ENCODE measurements around the gene CEP83. TPM values are rescaled to one million over a fixed set of nuclear protein-coding genes. Genes with fewer than 3 reads are reported as not detected.

Gene CEP83
- total and polyA plus RNA-seq, 5 experiments from 2014 or later = 5.7 to 17.4 (median 6.6) TPM

DNA sequence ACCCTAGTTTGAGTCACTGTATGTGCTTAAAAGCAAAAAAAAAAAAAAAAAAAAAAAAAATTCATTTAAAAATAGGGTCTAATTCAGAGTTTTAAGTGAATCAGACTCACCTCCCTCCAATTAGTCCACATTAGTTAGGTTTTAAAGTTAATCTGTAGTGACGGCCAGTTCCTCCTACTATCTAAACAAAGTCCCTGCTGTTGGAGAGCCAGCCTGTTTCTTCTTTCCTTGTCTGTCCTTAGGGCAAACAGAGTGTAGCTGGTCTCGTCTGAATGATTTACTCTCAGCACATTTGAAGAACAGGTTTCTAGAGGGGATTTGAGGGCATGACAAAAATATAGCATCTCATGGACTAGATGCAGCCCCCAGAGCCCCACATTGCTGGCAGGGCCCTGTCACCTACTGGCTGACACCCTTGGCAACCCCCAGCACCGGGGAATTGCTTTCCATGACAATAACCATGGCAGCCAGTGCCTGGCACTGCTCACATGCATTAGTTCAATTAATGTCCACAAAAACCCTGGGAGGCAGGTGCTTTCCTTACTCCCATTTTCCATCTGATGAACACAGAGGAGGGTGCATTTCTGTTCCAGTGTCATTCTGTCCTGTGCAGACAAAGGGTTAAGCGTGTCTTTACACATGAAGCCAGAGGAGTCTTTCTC is 173.0 kb downstream of the CEP83 start:
- Mint-ChIP-seq H3K27ac (no peak overlapping the region), H3K9me3 (no peaks in the 10 kb centered on the region), H3K36me3 (peaks cover 0 to 59% (median 10%) of the 10 kb centered on the region in 3 donors), H3K27me3 (no peaks in the 10 kb centered on the region), H3K4me1 (peaks cover 18 to 22% (median 19%) of the 10 kb centered on the region in 4 donors), H3K4me3 (no peak overlapping the region)
- no peak for ATAC-seq
- DNase-seq = no peak
- POLR2A ChIA-PET = no interaction called here

DNA sequence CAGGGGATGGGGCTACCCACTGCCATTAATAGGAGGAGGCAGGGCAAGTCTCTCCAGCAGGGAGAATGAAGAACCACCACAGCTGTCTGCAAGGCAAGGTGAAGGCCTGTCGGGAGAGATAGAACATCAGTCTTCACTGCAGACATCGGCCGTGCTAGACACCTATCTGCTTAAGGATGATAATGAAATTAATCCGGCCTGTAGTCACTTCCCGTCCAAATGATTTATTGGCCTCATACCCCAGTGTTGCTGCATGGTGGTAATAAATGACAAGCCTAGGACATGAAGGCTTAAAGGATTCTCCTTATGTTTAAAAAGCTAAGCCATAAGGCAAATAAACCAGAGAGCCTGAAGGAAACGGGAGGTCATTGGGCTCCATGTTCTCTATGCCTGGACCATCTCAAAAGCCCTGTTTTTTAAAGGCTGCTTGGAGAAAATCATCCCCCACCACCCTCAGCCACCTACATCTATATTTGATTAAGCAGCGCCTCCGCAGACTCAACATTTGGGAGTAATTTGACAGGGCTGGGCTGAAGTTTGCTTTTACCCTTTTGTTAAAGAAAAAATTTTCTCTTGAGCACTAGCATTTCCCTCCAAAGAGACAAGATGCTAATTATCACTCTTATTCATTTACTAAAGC is 173.6 kb downstream of the CEP83 start:
- no peak overlapping the region for H3K27ac Mint-ChIP-seq
- H3K36me3 Mint-ChIP-seq = peaks cover 0 to 59% (median 12%) of the 10 kb centered on the region in 3 donors
- no peaks in the 10 kb centered on the region for H3K9me3 Mint-ChIP-seq
- DNase-seq (no peak), ATAC-seq (no peak)
- H3K4me3 Mint-ChIP-seq = no peak overlapping the region
- H3K27me3 Mint-ChIP-seq = no peaks in the 10 kb centered on the region
- H3K4me1 Mint-ChIP-seq = peaks cover 18 to 24% (median 22%) of the 10 kb centered on the region in 4 donors
- POLR2A ChIA-PET = no interaction called here

DNA sequence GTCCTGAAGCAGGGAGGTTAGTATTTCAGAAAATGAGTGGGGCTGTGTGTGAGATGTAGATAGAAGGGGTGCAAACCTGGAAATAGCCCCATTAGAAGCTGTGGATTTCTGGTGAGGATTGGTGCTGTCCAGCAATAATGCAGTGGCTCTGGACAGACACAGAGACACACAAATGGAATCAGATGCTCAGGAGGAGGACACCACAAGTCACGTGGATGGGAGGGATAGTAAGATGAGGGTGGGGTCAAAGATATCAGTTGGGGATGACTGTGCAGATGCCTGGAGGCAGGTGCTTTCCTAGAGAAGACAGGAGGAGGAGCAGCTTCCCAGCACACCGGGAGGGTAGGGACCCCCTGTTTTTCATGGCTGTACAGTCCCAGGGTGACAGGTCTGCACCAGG is 174.8 kb downstream of the CEP83 start:
- no peaks in the 10 kb centered on the region for H3K27me3 Mint-ChIP-seq
- POLR2A ChIA-PET = interaction anchor here (2.3 kb wide), 1 partner anchor 22 kb away, joined by 5 read pairs; no protein-coding TSS in a partner anchor
- DNase-seq (no peak), ATAC-seq (no peak)
- peak overlapping the region in 4 of 10 donors; percentile 19 to 75 (median 50) for H3K27ac Mint-ChIP-seq
- no peak overlapping the region for H3K4me3 Mint-ChIP-seq
- H3K36me3 Mint-ChIP-seq = peaks cover 0 to 63% (median 15%) of the 10 kb centered on the region in 3 donors
- no peaks in the 10 kb centered on the region for H3K9me3 Mint-ChIP-seq
- H3K4me1 Mint-ChIP-seq = peaks cover 18 to 24% (median 22%) of the 10 kb centered on the region in 4 donors

DNA sequence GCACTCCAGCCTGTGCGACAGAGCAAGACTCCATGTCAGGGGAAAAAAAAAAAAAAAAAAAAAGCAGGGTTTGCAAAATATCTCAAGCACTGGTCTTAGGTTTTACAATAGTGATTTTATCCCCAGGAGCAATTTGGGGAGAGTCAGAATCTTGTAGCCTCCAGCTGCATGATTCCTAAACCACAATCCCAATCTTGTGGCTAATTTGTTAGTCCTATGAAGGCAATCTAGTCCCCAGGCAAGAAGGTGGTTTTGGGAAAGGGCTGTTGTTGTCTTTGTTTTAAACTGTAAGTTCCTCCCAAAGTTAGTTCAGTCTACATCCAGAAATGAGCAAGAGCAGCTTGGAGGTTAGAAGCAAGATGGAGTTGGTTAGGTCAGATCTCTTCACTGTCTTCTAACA is 175.6 kb downstream of the CEP83 start:
- no peak for DNase-seq
- POLR2A ChIA-PET = interaction anchor here (2.3 kb wide), 1 partner anchor 21 kb away, joined by 5 read pairs; no protein-coding TSS in a partner anchor
- Mint-ChIP-seq H3K9me3 (no peaks in the 10 kb centered on the region), H3K27me3 (no peaks in the 10 kb centered on the region), H3K27ac (peak overlapping the region in 6 of 10 donors; percentile 14 to 93 (median 66)), H3K36me3 (peaks cover 0 to 61% (median 17%) of the 10 kb centered on the region in 3 donors), H3K4me3 (no peak overlapping the region), H3K4me1 (peaks cover 18 to 24% (median 22%) of the 10 kb centered on the region in 4 donors)
- ATAC-seq = no peak

DNA sequence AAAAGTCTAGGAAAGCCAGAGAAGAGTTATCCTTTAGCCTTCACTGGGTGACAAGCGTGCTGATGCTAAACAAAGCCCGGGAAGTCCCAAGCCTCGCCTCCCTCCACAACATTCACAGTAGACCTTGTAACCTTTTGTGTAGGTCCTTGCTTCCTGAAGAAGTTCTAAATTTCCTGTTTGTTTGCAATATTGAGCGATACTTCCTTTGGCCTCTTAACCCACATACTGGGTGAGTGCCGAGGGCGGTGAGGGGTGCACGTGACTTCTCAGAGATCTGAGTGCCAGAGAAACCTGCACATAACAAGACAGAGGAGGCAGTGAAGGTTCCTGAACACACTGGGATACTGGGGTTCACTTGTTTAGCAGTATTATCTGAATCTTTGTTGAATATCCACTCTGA is 177.0 kb downstream of the CEP83 start:
- Mint-ChIP-seq H3K4me3 (peak overlapping the region; percentile 2 to 84 (median 60)), H3K27ac (peak overlapping the region; percentile 77 to 94 (median 84))
- POLR2A ChIA-PET = interaction anchor here (2.3 kb wide), 1 partner anchor 20 kb away, joined by 5 read pairs; no protein-coding TSS in a partner anchor

DNA sequence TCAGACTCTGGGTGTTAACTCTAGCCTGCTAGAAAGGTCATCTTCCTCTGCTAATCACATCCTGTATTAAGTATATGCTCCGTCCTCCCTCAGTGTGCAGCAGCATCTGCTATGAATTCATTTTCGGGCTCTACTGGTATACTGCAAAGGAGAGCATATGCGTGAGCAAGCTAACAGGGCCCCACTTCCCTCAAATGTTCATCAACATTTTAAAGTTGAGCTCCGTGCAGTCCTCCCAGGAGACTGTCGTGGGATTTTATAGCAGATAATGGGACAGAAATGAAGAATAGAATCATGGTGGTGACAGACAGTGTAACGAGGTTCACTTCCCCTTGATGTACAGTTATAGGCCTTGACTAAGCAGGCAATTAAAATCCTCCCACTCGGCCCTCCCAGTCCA is 179.6 kb downstream of the CEP83 start:
- Mint-ChIP-seq H3K36me3 (peaks cover 0 to 46% (median 15%) of the 10 kb centered on the region in 3 donors), H3K4me3 (no peak overlapping the region), H3K27me3 (no peaks in the 10 kb centered on the region), H3K9me3 (no peaks in the 10 kb centered on the region), H3K4me1 (peaks cover 22 to 27% (median 25%) of the 10 kb centered on the region in 4 donors), H3K27ac (peak overlapping the region in 2 of 10 donors; percentile 17 to 20)
- ATAC-seq = no peak
- POLR2A ChIA-PET = no interaction called here
- DNase-seq = no peak

More for the DNA sequence above, 177.0 kb downstream of the CEP83 start:
- Mint-ChIP-seq H3K27me3 (no peaks in the 10 kb centered on the region), H3K4me1 (peaks cover 21 to 27% (median 23%) of the 10 kb centered on the region in 4 donors), H3K36me3 (peaks cover 0 to 57% (median 17%) of the 10 kb centered on the region in 3 donors), H3K9me3 (no peaks in the 10 kb centered on the region)
- ATAC-seq (peak; percentile 69 to 94), DNase-seq (peak in 6 of 10 donors; percentile 16 to 48 (median 36))

DNA sequence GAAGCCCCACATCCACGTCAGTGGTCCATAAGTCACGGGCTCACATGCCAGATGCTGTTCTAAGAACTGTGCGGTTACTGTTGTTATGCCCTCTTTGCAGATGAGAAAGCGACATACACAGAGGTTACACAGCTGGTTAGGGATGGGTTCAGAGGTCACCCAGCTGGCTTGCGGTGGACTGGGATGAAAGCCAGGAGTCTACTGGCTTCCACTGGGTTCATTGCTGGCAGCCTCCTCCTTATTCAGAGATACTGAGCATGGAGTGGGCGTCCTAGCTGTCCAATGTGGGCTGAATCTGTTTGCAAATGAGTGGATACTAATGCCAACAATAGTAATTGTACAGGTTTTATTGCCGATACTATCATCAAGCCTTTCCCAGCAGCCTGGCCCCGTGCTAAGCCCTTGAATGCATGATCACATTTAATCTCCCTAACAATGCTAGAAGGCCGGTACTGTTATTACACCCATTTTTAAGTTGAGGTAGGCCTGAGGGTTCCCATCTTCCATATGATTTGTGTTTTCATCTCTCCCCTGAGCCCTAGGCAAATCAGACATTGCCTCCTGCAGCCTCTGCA is 182.2 kb downstream of the CEP83 start:
- ATAC-seq (no peak), DNase-seq (no peak)
- Mint-ChIP-seq H3K4me1 (peaks cover 12 to 17% (median 14%) of the 10 kb centered on the region in 4 donors), H3K4me3 (no peak overlapping the region), H3K27me3 (no peaks in the 10 kb centered on the region), H3K36me3 (peaks cover 0 to 29% (median 14%) of the 10 kb centered on the region in 3 donors), H3K9me3 (peaks cover 0 to 2% (median 0%) of the 10 kb centered on the region in 9 donors), H3K27ac (peak overlapping the region in 2 of 10 donors; percentile 2 to 47)
- POLR2A ChIA-PET = no interaction called here

DNA sequence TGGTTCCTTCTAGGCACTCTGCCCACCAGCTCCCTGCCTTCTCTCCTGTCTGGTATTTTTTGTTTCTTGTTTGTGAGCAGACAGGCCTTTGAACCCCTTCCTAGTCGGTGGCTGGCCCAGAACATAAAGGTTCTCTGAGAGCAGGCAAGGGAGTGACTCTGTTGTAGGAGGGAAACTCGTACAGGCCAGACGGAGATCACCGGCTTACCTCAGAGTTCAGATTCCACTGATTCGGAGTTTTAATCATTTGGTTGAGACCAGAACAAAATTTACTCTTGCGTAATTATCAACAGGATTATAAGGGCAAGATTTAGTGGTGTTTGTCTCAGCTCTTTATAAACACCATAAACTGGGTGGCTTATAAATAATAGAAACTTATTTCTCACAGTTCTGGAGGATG is 182.9 kb downstream of the CEP83 start:
- DNase-seq (no peak), ATAC-seq (no peak)
- Mint-ChIP-seq H3K27me3 (no peaks in the 10 kb centered on the region), H3K9me3 (peaks cover 0 to 2% (median 0%) of the 10 kb centered on the region in 9 donors), H3K36me3 (peaks cover 1 to 26% (median 15%) of the 10 kb centered on the region in 3 donors), H3K4me1 (peaks cover 8 to 16% (median 9%) of the 10 kb centered on the region in 4 donors), H3K4me3 (no peak overlapping the region), H3K27ac (no peak overlapping the region)
- POLR2A ChIA-PET = no interaction called here

DNA sequence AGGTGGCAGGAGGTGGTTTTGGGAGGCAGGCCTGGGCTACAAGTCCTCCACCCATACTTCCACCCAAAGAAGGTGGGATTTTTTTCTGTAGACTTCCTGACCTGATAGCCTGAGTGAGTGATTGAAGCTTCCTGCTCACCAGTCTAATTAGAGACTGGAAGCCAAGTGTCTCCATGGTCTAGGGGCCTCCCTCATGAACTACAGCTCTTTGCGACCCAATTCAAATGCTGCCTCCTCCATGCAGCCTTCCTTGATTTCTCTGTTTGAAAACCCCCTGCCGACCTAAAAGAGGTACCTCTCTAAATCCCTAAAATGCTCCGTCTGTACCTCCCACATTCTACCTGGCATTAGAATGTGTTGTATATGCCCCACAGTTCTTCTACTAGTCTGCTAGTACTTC is 186.4 kb downstream of the CEP83 start:
- H3K36me3 Mint-ChIP-seq = peaks cover 3 to 16% (median 12%) of the 10 kb centered on the region in 3 donors
- no peak overlapping the region for H3K4me3 Mint-ChIP-seq
- H3K27me3 Mint-ChIP-seq = no peaks in the 10 kb centered on the region
- H3K9me3 Mint-ChIP-seq = peaks cover 0 to 2% (median 0%) of the 10 kb centered on the region in 9 donors
- H3K4me1 Mint-ChIP-seq = peaks cover 12 to 28% (median 22%) of the 10 kb centered on the region in 4 donors
- peak overlapping the region in 1 of 10 donors; percentile 26 for H3K27ac Mint-ChIP-seq
- POLR2A ChIA-PET = interaction anchor here (0.6 to 1.6 kb wide), 3 partner anchors 10 to 88 kb away, joined by 3 to 4 read pairs (median 4); no protein-coding TSS in a partner anchor
- DNase-seq (no peak), ATAC-seq (no peak)

DNA sequence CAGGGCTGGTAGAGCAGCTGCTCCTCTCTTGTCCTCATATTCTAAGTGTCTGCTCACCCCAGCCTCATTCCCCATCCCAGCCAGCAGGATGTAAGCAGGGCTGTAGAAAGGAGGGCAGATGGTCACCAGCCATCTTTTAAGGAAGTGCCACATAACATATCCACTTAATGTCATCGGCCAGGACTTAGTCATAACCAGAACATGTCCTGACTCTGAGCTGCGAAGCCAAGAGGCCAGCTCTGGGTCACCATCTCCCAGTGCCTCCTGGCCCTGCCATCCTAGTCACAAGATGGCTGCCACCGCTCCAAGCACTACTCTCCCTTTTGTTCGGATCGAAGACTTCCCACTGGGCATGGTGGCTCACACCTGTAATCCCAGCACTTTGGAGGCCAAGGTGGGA is 187.4 kb downstream of the CEP83 start:
- peaks cover 3 to 20% (median 14%) of the 10 kb centered on the region in 3 donors for H3K36me3 Mint-ChIP-seq
- H3K27me3 Mint-ChIP-seq = no peaks in the 10 kb centered on the region
- peaks cover 11 to 34% (median 26%) of the 10 kb centered on the region in 4 donors for H3K4me1 Mint-ChIP-seq
- H3K27ac Mint-ChIP-seq = peak overlapping the region in 1 of 10 donors; percentile 66
- peaks cover 0 to 2% (median 0%) of the 10 kb centered on the region in 9 donors for H3K9me3 Mint-ChIP-seq
- DNase-seq = no peak
- ATAC-seq = no peak
- H3K4me3 Mint-ChIP-seq = no peak overlapping the region
- POLR2A ChIA-PET = interaction anchor here (1.6 kb wide), 1 partner anchor 9 kb away, joined by 4 read pairs; no protein-coding TSS in a partner anchor

DNA sequence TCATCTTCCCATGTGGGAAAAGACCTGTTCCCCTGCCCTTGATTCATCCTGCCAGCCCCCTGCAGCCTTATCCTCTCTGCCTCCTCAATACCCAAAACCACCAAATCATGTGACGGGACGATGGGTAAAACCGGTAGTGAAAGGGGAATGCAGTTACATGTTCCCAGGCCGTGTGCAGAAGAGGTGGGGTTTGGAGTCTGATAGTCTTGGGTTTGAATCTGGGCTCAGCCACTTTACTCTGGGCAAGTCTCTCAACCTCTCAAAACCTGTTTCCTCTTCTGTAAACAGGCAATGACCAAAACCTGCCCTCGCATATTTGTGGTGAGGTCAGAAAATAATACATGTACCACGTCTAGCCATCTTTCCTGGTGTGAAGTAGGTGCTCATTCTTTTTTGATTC is 188.3 kb downstream of the CEP83 start:
- H3K27me3 Mint-ChIP-seq = no peaks in the 10 kb centered on the region
- H3K27ac Mint-ChIP-seq = peak overlapping the region in 1 of 10 donors; percentile 13
- H3K4me3 Mint-ChIP-seq = no peak overlapping the region
- POLR2A ChIA-PET = no interaction called here
- peaks cover 12 to 43% (median 33%) of the 10 kb centered on the region in 4 donors for H3K4me1 Mint-ChIP-seq
- H3K9me3 Mint-ChIP-seq = peaks cover 0 to 2% (median 0%) of the 10 kb centered on the region in 9 donors
- ATAC-seq (no peak), DNase-seq (no peak)
- H3K36me3 Mint-ChIP-seq = peaks cover 3 to 27% (median 17%) of the 10 kb centered on the region in 3 donors

DNA sequence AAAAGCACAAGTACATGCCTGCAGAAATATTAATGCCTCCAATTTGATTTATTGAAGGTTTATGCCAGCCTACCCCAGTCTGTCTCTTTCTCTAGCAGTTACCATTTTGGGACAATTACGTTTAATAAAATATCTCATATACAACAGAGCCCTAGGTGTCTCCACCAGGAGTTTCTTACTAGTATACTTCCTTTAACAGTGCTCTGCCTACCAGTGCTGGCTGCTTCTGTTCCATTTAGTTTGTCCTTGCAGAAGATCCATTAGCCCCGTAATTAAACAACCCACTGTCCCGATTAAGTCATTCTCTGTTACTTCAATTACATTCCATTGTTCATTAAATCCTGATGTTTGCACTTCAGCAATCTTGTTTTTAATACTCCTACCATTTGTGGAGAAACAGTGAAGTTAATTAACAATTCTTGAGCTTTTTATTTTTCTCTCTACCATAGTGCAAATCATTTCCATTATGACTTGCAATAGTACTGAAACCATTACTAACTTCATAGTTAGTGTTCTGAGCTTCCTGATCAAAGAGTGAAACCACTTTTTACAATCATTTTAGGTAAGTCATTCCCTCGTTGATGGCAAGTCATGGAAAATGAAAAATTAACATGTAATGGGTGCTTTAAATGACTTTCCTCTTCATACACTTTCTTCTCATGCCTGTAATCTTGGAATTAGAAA is 190.2 kb downstream of the CEP83 start:
- Mint-ChIP-seq H3K4me1 (peaks cover 14 to 55% (median 41%) of the 10 kb centered on the region in 4 donors), H3K36me3 (peaks cover 3 to 41% (median 29%) of the 10 kb centered on the region in 3 donors), H3K4me3 (peak overlapping the region in 1 of 10 donors; percentile 12), H3K9me3 (peaks cover 0 to 2% (median 0%) of the 10 kb centered on the region in 9 donors), H3K27me3 (no peaks in the 10 kb centered on the region), H3K27ac (peak overlapping the region in 1 of 10 donors; percentile 39)
- ATAC-seq (no peak), DNase-seq (no peak)
- POLR2A ChIA-PET = interaction anchor here (1.0 kb wide), 1 partner anchor 12 kb away, joined by 4 read pairs; no protein-coding TSS in a partner anchor
